Fibroblast of villous mesenchyme (primary cell): ENCODE data around the gene ZNF580. TPM values are rescaled to one million over a fixed set of nuclear protein-coding genes. Genes with fewer than 3 reads are reported as not detected.

Experiments
- DNase-seq: peaks from one replicate; pipeline ENCODE4 v3.0.0-alpha.2; 2010; ENCODE audit warnings: low read depth
- H3K4me3 ChIP-seq: 2 replicates; pipeline ENCODE4 v1.5.1; 2011; ENCODE audit warnings: low read depth, mild to moderate bottlenecking, low read length
- CTCF ChIP-seq: IDR thresholded peaks from 2 replicates; pipeline ENCODE4 v1.5.1; 2012; ENCODE audit warnings: low read depth, mild to moderate bottlenecking, low read length; ENCODE audit not compliant: insufficient read depth
- total RNA-seq: library from RNA; depleted of rRNA; stranded (reverse); fragments of >200 nt; gene quantifications from 2 replicates; pipeline ENCODE4 v1.2.3, GENCODE V29; 2012

ZNF580 gene
- total RNA-seq, 1 donor = 5.6 TPM

DNA sequence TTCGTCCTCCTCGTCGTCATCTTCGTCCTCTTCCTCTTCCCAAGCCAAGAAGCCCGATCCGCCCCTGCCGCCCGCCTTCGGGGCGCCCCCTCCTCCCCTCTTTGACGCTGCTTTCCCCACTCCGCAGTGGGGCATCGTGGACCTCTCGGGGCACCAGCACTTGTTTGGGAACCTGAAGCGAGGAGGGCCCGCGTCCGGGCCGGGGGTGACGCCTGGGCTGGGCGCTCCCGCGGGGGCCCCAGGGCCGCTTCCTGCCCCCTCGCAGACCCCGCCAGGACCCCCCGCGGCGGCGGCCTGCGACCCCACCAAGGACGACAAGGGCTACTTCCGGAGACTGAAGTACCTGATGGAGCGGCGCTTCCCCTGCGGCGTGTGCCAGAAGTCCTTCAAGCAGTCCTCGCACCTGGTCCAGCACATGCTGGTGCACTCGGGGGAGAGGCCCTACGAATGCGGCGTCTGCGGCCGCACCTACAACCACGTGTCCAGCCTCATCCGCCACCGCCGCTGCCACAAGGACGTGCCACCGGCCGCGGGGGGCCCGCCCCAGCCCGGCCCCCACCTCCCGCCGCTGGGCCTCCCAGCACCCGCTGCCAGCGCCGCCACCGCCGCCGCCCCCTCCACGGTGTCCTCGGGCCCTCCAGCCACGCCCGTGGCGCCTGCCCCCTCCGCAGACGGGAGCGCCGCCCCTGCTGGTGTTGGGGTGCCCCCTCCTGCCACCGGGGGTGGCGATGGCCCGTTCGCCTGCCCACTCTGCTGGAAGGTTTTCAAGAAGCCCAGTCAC, 26.7 kb upstream of the ZNF580 start:
- DNase-seq = no peak
- TF ChIP-seq CTCF = no peak
- no peak overlapping the region for H3K4me3 ChIP-seq

GRCh38 chr19:55614711-55615542, 25.9 kb upstream of the ZNF580 start:
- no peak for DNase-seq
- no peak for TF ChIP-seq CTCF
- no peak overlapping the region for H3K4me3 ChIP-seq

GRCh38 chr19:55615543-55616394, 25.0 kb upstream of the ZNF580 start:
- TF ChIP-seq CTCF = no peak
- no peak for DNase-seq
- no peak overlapping the region for H3K4me3 ChIP-seq

- DNase-seq = no peak
- H3K4me3 ChIP-seq = no peak overlapping the region
- no peak for TF ChIP-seq CTCF
Observed at GRCh38 chr19:55616395-55616875, 24.4 kb upstream of the ZNF580 start.

DNA sequence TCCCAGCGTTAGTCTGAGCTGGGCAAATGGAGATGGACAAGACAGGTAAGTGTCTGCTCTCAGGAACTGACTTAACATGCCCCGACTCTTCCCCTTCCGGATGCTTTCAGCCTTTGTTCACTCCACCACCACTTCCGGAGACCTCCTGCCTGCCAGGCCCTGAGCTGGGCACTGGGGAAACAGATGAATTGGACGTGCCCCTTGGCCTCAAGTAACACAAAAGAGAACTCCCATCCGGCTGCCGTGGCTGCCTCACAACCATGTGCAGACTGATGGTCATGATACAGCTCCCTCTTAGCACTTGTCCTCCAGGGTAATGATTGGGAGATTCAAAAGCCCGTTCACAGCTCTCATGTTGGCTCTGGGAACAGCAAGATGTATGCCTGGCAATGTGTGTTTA, 23.4 kb upstream of the ZNF580 start:
- DNase-seq = no peak
- no peak for TF ChIP-seq CTCF
- H3K4me3 ChIP-seq = no peak overlapping the region

DNA sequence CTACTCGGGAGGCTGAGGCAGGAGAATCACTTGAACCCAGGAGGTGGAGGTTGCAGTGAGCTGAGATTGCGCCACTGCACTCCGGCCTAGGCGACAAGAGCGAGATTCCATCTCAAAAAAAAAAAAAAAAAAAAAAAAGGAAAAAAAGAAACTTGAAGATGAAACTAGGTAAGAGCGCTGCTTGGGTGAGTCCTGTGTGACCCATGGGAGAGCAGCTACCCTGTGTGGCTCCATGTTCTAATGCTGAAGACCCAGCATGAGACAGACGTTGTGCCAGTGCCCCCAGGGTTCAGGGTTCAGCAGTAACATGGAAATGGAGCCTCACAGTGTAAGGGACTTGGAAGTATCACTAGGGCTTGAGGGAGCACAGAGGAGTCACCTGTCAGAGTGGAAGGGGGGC, 22.4 kb upstream of the ZNF580 start:
- no peak for DNase-seq
- no peak overlapping the region for H3K4me3 ChIP-seq
- TF ChIP-seq CTCF = no peak
